Activated naive CD8-positive, alpha-beta T cell (primary cell): ENCODE data around the gene FGF14.

Experiments used
- H3K27ac Mint-ChIP-seq: one replicate; pipeline ENCODE4 v1.8.0; 2021; ENCODE audit warnings: mixed read lengths
- H3K27me3 Mint-ChIP-seq: one replicate; pipeline ENCODE4 v1.8.0; 2021; ENCODE audit warnings: mixed read lengths
- H3K36me3 Mint-ChIP-seq: one replicate; pipeline ENCODE4 v1.8.0; 2021; ENCODE audit warnings: mixed read lengths
- H3K4me1 Mint-ChIP-seq: one replicate; pipeline ENCODE4 v1.8.0; 2021; ENCODE audit warnings: low read depth, mixed read lengths
- H3K4me3 Mint-ChIP-seq: one replicate; pipeline ENCODE4 v1.8.0; 2021; ENCODE audit warnings: mild to moderate bottlenecking, mixed read lengths
- H3K9me3 Mint-ChIP-seq: one replicate; pipeline ENCODE4 v1.8.0; 2021; ENCODE audit warnings: low read depth, mixed read lengths

FGF14 gene

GRCh38 chr13:102386461-102386860 is 15.4 kb downstream of the FGF14 start:
- H3K9me3 Mint-ChIP-seq: no peaks in the 10 kb centered on the region
- H3K4me1 Mint-ChIP-seq: no peaks in the 10 kb centered on the region
- H3K27ac Mint-ChIP-seq: no peak overlapping the region
- no peak overlapping the region for H3K4me3 Mint-ChIP-seq
- H3K36me3 Mint-ChIP-seq: no peaks in the 10 kb centered on the region
- H3K27me3 Mint-ChIP-seq: peaks cover 10% of the 10 kb centered on the region

GRCh38 chr13:102380012-102380411 is 21.8 kb downstream of the FGF14 start:
- Mint-ChIP-seq H3K27me3 (peaks cover 5% of the 10 kb centered on the region), H3K36me3 (no peaks in the 10 kb centered on the region), H3K4me1 (no peaks in the 10 kb centered on the region), H3K9me3 (no peaks in the 10 kb centered on the region), H3K27ac (no peak overlapping the region), H3K4me3 (no peak overlapping the region)

GRCh38 chr13:102376318-102376717 is 25.5 kb downstream of the FGF14 start:
- Mint-ChIP-seq H3K4me1 (no peaks in the 10 kb centered on the region), H3K4me3 (no peak overlapping the region), H3K9me3 (no peaks in the 10 kb centered on the region), H3K36me3 (no peaks in the 10 kb centered on the region), H3K27ac (no peak overlapping the region), H3K27me3 (peaks cover 1% of the 10 kb centered on the region)

- no peaks in the 10 kb centered on the region for H3K9me3 Mint-ChIP-seq
- H3K27me3 Mint-ChIP-seq: peaks cover 1% of the 10 kb centered on the region
- H3K36me3 Mint-ChIP-seq: no peaks in the 10 kb centered on the region
- no peak overlapping the region for H3K4me3 Mint-ChIP-seq
- no peaks in the 10 kb centered on the region for H3K4me1 Mint-ChIP-seq
- H3K27ac Mint-ChIP-seq: no peak overlapping the region
Measured at GRCh38 chr13:102374726-102375125, 27.1 kb downstream of the FGF14 start.

DNA sequence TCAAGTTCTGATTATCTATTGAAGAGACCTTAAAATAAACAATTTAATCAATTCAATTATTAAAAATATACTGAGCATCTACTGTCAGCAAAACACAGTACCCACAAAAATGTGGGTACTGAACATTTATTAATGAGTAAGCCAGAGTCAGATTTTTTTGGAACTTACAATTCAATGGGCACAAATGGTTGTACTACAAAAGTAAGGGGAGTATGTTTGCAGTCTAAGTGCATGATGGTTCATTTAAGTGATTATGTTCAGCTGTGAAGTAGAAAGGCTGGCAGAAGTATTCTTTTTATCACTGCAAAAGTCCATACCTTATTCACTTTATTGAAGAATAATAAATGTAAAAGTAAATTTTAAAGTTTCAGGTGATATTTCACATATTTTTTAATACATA is 27.6 kb downstream of the FGF14 start:
- Mint-ChIP-seq H3K9me3 (no peaks in the 10 kb centered on the region), H3K36me3 (no peaks in the 10 kb centered on the region), H3K4me3 (no peak overlapping the region), H3K27ac (no peak overlapping the region), H3K4me1 (no peaks in the 10 kb centered on the region), H3K27me3 (peaks cover 1% of the 10 kb centered on the region)

- Mint-ChIP-seq H3K4me3 (no peak overlapping the region), H3K27ac (no peak overlapping the region), H3K4me1 (no peaks in the 10 kb centered on the region), H3K36me3 (no peaks in the 10 kb centered on the region), H3K27me3 (peaks cover 1% of the 10 kb centered on the region), H3K9me3 (no peaks in the 10 kb centered on the region)
Measured at GRCh38 chr13:102373221-102373620, 28.6 kb downstream of the FGF14 start.

DNA sequence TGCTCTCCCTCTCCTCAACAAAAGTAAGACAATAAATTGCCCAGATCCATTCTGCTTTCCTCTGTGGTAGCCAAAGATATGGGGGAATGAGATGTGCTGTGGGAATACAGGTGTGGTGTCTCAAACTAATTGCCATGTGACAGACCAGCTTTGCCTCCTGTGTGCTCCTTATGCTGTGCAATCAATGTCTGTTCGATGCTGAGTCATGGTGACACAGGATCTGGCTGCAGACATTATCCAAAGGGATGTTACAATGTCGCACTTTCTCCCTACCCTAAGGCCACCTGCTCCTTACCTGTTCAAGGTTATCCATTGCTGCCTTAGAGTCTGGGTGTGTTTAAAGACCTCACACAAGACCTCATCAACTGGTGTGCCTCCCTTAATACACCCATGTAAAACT is 32.5 kb downstream of the FGF14 start:
- Mint-ChIP-seq H3K4me3 (no peak overlapping the region), H3K27ac (no peak overlapping the region), H3K9me3 (no peaks in the 10 kb centered on the region), H3K27me3 (peaks cover 6% of the 10 kb centered on the region), H3K4me1 (no peaks in the 10 kb centered on the region), H3K36me3 (no peaks in the 10 kb centered on the region)

- Mint-ChIP-seq H3K36me3 (no peaks in the 10 kb centered on the region), H3K4me3 (no peak overlapping the region), H3K27me3 (peaks cover 6% of the 10 kb centered on the region), H3K9me3 (no peaks in the 10 kb centered on the region), H3K27ac (no peak overlapping the region), H3K4me1 (no peaks in the 10 kb centered on the region)
Measured at GRCh38 chr13:102367836-102368235, 34.0 kb downstream of the FGF14 start.

DNA sequence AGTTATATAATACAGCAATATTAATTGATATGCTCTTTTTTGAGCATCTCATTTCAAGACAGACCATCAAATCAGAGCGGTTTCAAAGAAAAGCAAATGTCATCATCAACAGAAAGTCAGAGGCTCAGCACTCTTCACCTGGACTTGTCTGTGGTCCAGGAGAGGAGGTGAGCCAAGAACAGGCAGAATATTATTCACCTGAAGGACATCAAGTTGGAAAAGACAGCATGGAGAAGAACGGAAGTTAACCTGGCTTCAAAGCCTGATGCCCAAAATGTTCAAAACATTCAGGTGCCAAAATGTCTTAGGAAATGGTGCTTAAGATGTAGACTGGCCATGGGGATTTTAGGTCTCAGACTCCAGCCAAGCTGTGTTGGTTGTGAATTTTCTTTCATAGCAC is 40.7 kb downstream of the FGF14 start:
- H3K9me3 Mint-ChIP-seq: no peaks in the 10 kb centered on the region
- H3K36me3 Mint-ChIP-seq: no peaks in the 10 kb centered on the region
- H3K4me1 Mint-ChIP-seq: no peaks in the 10 kb centered on the region
- H3K27ac Mint-ChIP-seq: no peak overlapping the region
- H3K4me3 Mint-ChIP-seq: no peak overlapping the region
- peaks cover 21% of the 10 kb centered on the region for H3K27me3 Mint-ChIP-seq

DNA sequence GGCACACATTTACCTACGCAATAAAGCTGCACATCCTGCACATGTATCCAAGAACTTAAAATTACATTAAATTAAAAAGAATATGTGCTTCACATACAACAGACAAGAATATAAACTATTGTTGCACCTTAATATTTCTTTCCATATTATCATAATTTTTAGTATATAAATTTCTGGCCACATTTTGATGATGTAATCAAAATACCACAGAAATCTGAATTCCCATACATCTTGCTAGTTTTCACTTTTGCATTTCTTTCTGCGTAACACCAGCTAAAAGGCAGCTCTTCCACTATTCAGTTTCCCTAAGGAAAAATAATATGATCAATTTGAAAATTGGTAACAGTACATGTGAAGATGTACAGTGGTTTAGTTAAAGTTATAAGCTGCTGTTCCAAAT is 42.6 kb downstream of the FGF14 start:
- no peaks in the 10 kb centered on the region for H3K36me3 Mint-ChIP-seq
- no peak overlapping the region for H3K27ac Mint-ChIP-seq
- H3K4me1 Mint-ChIP-seq: no peaks in the 10 kb centered on the region
- no peaks in the 10 kb centered on the region for H3K9me3 Mint-ChIP-seq
- H3K27me3 Mint-ChIP-seq: peaks cover 17% of the 10 kb centered on the region
- no peak overlapping the region for H3K4me3 Mint-ChIP-seq

- Mint-ChIP-seq H3K4me3 (no peak overlapping the region), H3K9me3 (no peaks in the 10 kb centered on the region), H3K27ac (no peak overlapping the region), H3K4me1 (no peaks in the 10 kb centered on the region), H3K27me3 (peaks cover 15% of the 10 kb centered on the region), H3K36me3 (no peaks in the 10 kb centered on the region)
Measured at GRCh38 chr13:102355251-102355650, 46.6 kb downstream of the FGF14 start.

GRCh38 chr13:102354011-102354410 is 47.8 kb downstream of the FGF14 start:
- Mint-ChIP-seq H3K4me1 (no peaks in the 10 kb centered on the region), H3K9me3 (no peaks in the 10 kb centered on the region), H3K27me3 (peaks cover 15% of the 10 kb centered on the region), H3K36me3 (no peaks in the 10 kb centered on the region), H3K4me3 (no peak overlapping the region), H3K27ac (no peak overlapping the region)

GRCh38 chr13:102351521-102351920 is 50.3 kb downstream of the FGF14 start:
- H3K27me3 Mint-ChIP-seq: peaks cover 12% of the 10 kb centered on the region
- H3K4me1 Mint-ChIP-seq: no peaks in the 10 kb centered on the region
- no peak overlapping the region for H3K4me3 Mint-ChIP-seq
- H3K9me3 Mint-ChIP-seq: no peaks in the 10 kb centered on the region
- no peak overlapping the region for H3K27ac Mint-ChIP-seq
- H3K36me3 Mint-ChIP-seq: no peaks in the 10 kb centered on the region

- no peak overlapping the region for H3K27ac Mint-ChIP-seq
- H3K27me3 Mint-ChIP-seq: peaks cover 8% of the 10 kb centered on the region
- no peaks in the 10 kb centered on the region for H3K4me1 Mint-ChIP-seq
- no peaks in the 10 kb centered on the region for H3K9me3 Mint-ChIP-seq
- no peak overlapping the region for H3K4me3 Mint-ChIP-seq
- no peaks in the 10 kb centered on the region for H3K36me3 Mint-ChIP-seq
Measured at GRCh38 chr13:102347490-102347889, 54.4 kb downstream of the FGF14 start.

DNA sequence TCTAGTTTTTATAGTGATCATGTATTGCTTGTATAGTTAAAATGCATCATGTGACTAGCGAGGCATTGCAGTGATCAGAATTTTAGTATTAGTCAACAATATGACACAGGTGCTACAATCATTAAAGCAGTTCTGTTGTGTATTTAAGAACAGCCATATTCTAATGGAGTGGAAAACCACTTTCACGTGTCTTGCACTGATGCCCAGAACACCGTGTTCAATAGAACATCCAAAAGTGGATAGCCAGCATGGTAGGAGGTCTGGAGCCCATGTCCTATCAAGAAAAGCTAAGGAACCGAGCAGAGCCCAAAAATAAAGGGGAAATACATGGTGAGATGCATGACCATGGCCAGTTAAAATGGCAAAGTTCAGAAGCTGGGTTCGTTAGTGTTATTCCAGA is 55.1 kb downstream of the FGF14 start:
- peaks cover 8% of the 10 kb centered on the region for H3K27me3 Mint-ChIP-seq
- no peak overlapping the region for H3K4me3 Mint-ChIP-seq
- no peaks in the 10 kb centered on the region for H3K36me3 Mint-ChIP-seq
- no peak overlapping the region for H3K27ac Mint-ChIP-seq
- no peaks in the 10 kb centered on the region for H3K4me1 Mint-ChIP-seq
- no peaks in the 10 kb centered on the region for H3K9me3 Mint-ChIP-seq

DNA sequence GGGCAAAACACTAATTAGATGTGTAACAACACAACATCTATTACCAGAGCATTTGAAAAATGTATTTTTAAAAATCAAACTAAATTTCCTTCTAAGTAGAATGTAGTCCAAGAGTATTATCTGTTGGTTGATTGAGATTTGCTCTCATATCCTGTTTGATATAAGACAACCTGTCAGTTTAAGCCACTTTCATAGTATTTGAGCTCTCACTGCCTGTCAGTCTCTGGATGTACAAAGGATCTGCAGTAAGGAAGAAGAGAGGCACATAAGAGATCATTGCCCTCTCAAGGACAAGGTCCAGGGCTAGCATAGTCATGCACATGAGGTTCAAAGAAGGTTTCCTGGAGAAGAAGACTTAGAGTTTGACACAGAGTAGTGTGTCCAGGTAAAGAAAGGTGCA is 57.4 kb downstream of the FGF14 start:
- Mint-ChIP-seq H3K27ac (no peak overlapping the region), H3K36me3 (no peaks in the 10 kb centered on the region), H3K27me3 (peaks cover 8% of the 10 kb centered on the region), H3K4me1 (no peaks in the 10 kb centered on the region), H3K9me3 (no peaks in the 10 kb centered on the region), H3K4me3 (no peak overlapping the region)
